Transverse colon (tissue), 4 donors: ENCODE data around the gene TAF11L3.
"Not testable (repeated sequence)": the region's sequence is repeated elsewhere in the genome, so short reads cannot be mapped to it uniquely, and the experiment has no call there.

ENCODE experiments used
- EP300 ChIP-seq: sonication (generic); formaldehyde crosslinking; IDR thresholded peaks from one replicate; pipeline ENCODE4 v1.6.1; 2017; ENCODE audit warnings: antibody characterized with exemption, low read depth
- POLR2A ChIP-seq: fragments of 450-650 bp; IDR thresholded peaks from one replicate; pipeline ENCODE4 v1.6.1; 2016; ENCODE audit warnings: antibody characterized with exemption, mild to moderate bottlenecking, moderate library complexity
- POLR2AphosphoS5 ChIP-seq, 3 donors: sonication (generic); formaldehyde crosslinking; IDR thresholded peaks; one replicate each; pipeline ENCODE4 v1.6.1; 2016; ENCODE audit warnings: antibody characterized with exemption in 3 of 3
- TF ChIP-seq, protein P1 (sequence below), 5 experiments: fragments of 200-600 bp in 3 of 5; fragments of 450-650 bp in 2 of 5; sonication (generic) in 3 of 5; IDR thresholded peaks; 1 replicate in 2 of 5; 2 replicates in 3 of 5; pipeline ENCODE4 v1.5.1; 2016 to 2017; ENCODE audit warnings: antibody characterized with exemption in 5 of 5, inconsistent platforms in 3 of 5, mild to moderate bottlenecking in 2 of 5, moderate library complexity in 1 of 5

DNA sequence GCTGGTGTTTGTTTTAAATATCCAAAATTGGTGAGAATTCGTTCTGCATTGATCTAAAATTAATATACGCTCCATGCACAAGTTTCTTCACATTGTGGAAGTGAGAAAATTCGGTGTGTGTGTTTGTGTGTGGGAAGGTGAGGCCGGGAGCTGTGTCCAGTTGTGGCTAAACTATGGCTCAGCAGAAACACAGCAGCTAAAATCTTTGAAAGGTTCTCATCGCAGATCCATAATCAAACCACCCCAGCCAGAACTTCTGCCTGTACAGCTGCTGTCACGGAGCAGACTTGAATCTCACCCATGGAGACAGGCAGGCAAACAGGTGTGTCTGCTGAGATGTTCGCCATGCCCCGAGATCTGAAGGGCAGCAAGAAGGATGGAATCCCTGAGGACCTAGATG is 20.2 kb upstream of the TAF11L3 start, which contains the start of gene TAF11L2:
- TF ChIP-seq, protein P1, sequence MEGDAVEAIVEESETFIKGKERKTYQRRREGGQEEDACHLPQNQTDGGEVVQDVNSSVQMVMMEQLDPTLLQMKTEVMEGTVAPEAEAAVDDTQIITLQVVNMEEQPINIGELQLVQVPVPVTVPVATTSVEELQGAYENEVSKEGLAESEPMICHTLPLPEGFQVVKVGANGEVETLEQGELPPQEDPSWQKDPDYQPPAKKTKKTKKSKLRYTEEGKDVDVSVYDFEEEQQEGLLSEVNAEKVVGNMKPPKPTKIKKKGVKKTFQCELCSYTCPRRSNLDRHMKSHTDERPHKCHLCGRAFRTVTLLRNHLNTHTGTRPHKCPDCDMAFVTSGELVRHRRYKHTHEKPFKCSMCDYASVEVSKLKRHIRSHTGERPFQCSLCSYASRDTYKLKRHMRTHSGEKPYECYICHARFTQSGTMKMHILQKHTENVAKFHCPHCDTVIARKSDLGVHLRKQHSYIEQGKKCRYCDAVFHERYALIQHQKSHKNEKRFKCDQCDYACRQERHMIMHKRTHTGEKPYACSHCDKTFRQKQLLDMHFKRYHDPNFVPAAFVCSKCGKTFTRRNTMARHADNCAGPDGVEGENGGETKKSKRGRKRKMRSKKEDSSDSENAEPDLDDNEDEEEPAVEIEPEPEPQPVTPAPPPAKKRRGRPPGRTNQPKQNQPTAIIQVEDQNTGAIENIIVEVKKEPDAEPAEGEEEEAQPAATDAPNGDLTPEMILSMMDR (IDR thresholded peaks at IDR 0.05): not testable (repeated sequence)
- not testable (repeated sequence) for TF ChIP-seq POLR2AphosphoS5 (IDR thresholded peaks at IDR 0.05); EP300; POLR2A
